Esophagus squamous epithelium (tissue), 4 donors: ENCODE measurements around the gene LIN28B.

Experiments
- POLR2A ChIP-seq, 4 donors: fragments of 450-650 bp; IDR thresholded peaks; one replicate each; pipeline ENCODE4 v1.6.1; 2017; ENCODE audit warnings: antibody characterized with exemption in 4 of 4, mild to moderate bottlenecking in 4 of 4, moderate library complexity in 3 of 4
- TF ChIP-seq, protein P1 (sequence below), 6 experiments: fragments of 450-650 bp in 4 of 6; fragments of 200-600 bp in 2 of 6; sonication (generic) in 2 of 6; IDR thresholded peaks; one replicate each; pipeline ENCODE4 v1.5.1; 2016 to 2019; ENCODE audit warnings: antibody characterized with exemption in 6 of 6, mild to moderate bottlenecking in 4 of 6, moderate library complexity in 4 of 6

DNA sequence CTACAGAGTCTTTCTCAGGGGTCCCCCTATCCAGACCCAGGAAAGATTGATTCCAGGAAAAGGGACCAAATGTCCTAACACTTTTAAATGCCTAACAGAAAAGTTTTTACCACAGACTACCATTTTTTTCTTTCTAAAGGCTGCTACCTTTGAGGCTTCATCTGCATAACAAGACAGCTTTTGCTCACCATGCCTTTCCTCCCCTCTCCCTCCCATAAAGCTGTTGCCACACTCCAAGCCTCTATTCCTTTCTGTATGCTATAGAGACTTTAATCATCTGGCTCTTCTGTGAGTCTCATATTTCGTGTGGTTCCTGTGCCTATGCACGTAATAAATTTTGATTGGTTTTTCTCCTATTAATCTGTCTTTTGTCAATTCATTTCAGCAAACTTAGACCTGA is 26.0 kb upstream of the LIN28B start:
- TF ChIP-seq, protein P1, sequence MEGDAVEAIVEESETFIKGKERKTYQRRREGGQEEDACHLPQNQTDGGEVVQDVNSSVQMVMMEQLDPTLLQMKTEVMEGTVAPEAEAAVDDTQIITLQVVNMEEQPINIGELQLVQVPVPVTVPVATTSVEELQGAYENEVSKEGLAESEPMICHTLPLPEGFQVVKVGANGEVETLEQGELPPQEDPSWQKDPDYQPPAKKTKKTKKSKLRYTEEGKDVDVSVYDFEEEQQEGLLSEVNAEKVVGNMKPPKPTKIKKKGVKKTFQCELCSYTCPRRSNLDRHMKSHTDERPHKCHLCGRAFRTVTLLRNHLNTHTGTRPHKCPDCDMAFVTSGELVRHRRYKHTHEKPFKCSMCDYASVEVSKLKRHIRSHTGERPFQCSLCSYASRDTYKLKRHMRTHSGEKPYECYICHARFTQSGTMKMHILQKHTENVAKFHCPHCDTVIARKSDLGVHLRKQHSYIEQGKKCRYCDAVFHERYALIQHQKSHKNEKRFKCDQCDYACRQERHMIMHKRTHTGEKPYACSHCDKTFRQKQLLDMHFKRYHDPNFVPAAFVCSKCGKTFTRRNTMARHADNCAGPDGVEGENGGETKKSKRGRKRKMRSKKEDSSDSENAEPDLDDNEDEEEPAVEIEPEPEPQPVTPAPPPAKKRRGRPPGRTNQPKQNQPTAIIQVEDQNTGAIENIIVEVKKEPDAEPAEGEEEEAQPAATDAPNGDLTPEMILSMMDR (IDR thresholded peaks at IDR 0.05), result no peak
- no peak for TF ChIP-seq POLR2A (IDR thresholded peaks at IDR 0.05)
